Tibial nerve (tissue), 4 donors: ENCODE data around the gene CLEC19A.

Experiments
- EP300 ChIP-seq, 2 donors: sonication (generic); formaldehyde crosslinking; IDR thresholded peaks; one replicate each; pipeline ENCODE4 v1.6.1; 2017; ENCODE audit warnings: antibody characterized with exemption in 2 of 2, mild to moderate bottlenecking in 1 of 2
- POLR2A ChIP-seq, 2 donors: fragments of 450-650 bp; IDR thresholded peaks; one replicate each; pipeline ENCODE4 v1.6.1; 2017; ENCODE audit warnings: antibody characterized with exemption in 2 of 2, mild to moderate bottlenecking in 2 of 2, moderate library complexity in 2 of 2
- TF ChIP-seq, protein P1 (sequence below), 5 experiments: fragments of 200-600 bp in 3 of 5; fragments of 450-650 bp in 2 of 5; sonication (generic) in 3 of 5; IDR thresholded peaks; one replicate each; pipeline ENCODE4 v1.5.1; 2016 to 2019; ENCODE audit warnings: antibody characterized with exemption in 5 of 5, mild to moderate bottlenecking in 3 of 5, moderate library complexity in 2 of 5

DNA sequence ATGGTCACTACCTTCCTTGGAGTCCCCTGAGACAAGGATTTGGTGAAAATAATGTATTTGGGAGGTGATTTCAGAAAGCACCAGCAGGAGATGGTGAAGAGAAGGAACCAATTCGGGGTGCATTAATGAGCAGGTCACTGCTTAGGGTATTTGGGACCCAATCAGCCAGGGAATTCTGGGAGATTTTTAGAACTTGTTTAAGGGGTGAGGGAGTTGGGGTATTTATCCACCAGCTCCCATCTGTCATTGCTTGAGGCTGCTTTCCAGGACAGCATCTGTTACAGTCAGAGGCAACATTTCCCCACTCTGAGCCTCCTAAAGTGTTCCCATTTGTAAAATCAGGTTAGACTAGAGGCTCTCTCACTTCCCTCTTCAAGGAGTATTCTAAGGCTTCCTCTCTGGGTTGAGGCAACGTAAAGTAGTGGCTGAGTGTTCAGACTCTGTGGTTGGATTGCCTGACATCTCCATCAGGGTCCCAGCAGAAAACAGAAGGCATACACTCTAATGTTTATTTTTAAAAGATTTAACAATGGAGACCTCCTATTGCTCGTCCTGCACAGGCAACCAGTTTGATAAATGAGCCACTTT lies 60.9 kb downstream of the CLEC19A start:
- TF ChIP-seq, protein P1, sequence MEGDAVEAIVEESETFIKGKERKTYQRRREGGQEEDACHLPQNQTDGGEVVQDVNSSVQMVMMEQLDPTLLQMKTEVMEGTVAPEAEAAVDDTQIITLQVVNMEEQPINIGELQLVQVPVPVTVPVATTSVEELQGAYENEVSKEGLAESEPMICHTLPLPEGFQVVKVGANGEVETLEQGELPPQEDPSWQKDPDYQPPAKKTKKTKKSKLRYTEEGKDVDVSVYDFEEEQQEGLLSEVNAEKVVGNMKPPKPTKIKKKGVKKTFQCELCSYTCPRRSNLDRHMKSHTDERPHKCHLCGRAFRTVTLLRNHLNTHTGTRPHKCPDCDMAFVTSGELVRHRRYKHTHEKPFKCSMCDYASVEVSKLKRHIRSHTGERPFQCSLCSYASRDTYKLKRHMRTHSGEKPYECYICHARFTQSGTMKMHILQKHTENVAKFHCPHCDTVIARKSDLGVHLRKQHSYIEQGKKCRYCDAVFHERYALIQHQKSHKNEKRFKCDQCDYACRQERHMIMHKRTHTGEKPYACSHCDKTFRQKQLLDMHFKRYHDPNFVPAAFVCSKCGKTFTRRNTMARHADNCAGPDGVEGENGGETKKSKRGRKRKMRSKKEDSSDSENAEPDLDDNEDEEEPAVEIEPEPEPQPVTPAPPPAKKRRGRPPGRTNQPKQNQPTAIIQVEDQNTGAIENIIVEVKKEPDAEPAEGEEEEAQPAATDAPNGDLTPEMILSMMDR (IDR thresholded peaks at IDR 0.05) = no peak
- TF ChIP-seq POLR2A (IDR thresholded peaks at IDR 0.05) = no peak
- no peak for TF ChIP-seq EP300 (IDR thresholded peaks at IDR 0.05)
